Erythroblast (primary cell): ENCODE results near the gene PPME1.

ENCODE experiments used
- GATA1 ChIP-seq: IDR thresholded peaks from 2 replicates; pipeline ENCODE4 v1.6.1; 2011; ENCODE audit warnings: low read depth, mild to moderate bottlenecking, control low read depth, low read length, moderate library complexity
- POLR2A ChIP-seq: IDR thresholded peaks from 2 replicates; pipeline ENCODE4 v1.6.1; 2011; ENCODE audit warnings: mild to moderate bottlenecking, low read length

DNA sequence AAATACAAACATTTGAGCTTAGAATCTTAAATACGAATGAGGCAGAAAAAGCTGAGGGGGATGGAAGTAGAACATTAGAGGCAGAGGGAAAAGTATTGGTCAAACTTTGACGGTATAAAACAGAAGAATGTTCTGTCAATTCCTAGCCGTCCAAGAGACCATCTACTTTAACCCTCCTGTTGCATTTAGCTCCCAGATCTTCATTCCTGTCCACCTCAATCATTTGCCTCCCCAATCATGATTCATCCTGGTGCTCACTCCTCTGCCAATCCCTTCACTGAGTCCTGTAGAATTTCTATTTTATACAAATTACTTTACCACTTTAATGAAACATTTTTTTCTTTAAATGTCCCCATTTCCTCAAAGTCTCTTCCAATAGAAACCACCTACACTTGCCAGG lies 28.5 kb upstream of the PPME1 start:
- TF ChIP-seq POLR2A (no peak), GATA1 (no peak)
